ENCODE results near the gene RAB12. TPM values are rescaled to one million over a fixed set of nuclear protein-coding genes. Genes with fewer than 3 reads are reported as not detected.

Gene RAB12
- total RNA-seq, 4 donors from 2014 or later: 32.4 to 74.7 (median 41.3) TPM

DNA sequence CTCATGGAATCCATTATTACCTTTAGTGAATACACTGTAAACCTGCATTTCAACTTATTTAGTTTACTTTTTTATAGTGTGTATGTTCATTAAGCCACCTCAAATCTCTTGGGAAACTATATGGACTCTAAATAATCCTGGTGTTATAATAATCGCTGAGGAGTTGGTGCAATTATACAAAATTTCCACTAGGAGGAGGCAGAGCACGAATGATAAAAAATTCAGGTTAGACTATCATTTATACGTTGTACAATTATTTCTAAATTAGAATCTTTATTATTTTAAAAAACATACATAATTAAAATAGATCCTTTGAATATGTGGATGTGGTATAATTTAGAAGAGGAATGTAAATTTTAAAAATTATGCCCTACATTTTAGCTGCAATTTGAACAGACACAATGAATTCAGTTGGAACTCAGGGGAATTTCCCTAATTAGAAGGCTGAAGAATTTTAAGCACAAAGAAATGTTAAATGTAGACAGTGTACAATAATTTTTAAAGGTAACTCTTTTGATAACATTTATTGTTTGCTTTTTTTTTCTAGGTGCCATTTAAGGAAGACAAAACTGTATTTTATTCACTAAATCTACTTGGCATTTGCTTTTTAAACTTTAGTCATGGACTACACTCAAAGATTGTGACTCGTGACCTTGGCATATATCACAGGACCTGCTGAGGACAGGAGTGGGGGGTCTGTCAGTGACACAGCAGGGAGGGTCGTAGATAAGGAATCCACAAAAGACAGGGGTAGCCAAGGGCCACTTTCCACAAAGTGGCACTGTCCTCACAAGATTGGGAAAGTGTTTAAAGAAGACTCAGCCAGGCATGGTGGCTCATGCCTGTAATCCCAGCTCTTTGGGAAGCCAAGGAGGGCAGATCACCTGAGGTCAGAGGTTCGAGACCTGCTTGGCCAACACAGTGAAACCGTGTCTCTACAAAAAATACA, 45.5 kb downstream of the RAB12 start:
- ATAC-seq (ENCODE audit: low FRiP score): no peak
- TF ChIP-seq, protein P1, sequence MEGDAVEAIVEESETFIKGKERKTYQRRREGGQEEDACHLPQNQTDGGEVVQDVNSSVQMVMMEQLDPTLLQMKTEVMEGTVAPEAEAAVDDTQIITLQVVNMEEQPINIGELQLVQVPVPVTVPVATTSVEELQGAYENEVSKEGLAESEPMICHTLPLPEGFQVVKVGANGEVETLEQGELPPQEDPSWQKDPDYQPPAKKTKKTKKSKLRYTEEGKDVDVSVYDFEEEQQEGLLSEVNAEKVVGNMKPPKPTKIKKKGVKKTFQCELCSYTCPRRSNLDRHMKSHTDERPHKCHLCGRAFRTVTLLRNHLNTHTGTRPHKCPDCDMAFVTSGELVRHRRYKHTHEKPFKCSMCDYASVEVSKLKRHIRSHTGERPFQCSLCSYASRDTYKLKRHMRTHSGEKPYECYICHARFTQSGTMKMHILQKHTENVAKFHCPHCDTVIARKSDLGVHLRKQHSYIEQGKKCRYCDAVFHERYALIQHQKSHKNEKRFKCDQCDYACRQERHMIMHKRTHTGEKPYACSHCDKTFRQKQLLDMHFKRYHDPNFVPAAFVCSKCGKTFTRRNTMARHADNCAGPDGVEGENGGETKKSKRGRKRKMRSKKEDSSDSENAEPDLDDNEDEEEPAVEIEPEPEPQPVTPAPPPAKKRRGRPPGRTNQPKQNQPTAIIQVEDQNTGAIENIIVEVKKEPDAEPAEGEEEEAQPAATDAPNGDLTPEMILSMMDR (IDR thresholded peaks at IDR 0.05): peak in 1 of 3 donors; percentile 8

GRCh38 chr18:8656232-8656631, 47.0 kb downstream of the RAB12 start:
- DNase-seq (ENCODE audit: low spot score) (no peak), ATAC-seq (ENCODE audit: low FRiP score) (no peak)
- TF ChIP-seq, protein P1 (IDR thresholded peaks at IDR 0.05): no peak

More for the DNA sequence above, 45.5 kb downstream of the RAB12 start:
- DNase-seq (ENCODE audit: low spot score): no peak

DNA sequence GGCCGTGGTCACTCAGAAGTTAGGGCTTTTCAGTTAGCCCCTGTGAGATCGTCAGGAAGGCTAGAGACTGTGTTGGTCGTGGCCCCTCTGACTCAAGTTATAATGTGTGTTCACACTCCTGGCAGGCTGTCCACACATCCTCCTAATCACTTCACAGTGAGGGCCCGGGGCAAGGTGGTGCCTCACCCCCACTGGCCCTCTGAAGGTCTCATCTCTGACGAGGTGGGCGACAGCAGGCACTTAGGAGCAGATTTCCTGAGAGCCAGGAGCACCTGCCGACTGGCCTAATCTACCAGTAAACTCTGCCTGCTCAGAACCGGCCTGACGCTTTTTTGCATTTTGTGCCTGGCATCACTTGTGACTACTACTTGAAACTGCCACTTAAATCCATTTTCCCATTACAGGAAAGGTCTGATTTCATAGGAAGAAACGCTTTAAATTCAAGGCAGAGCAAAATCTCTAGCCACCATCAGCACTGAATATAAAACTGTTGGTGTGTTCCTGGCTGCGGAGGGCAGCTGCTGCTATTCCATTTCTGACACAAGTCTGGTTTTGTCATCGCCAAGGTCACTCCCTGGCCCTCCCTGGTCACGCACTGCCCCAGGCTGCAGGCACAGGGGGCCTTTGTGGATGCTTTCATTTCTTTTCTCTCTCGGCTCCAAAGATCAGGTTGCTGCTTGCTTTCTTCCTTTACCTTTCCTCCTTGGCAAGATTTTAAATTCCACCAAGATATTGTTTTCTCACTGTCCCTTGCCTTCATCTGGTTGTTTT, 48.0 kb downstream of the RAB12 start:
- no peak for ATAC-seq (ENCODE audit: low FRiP score)
- TF ChIP-seq, protein P1 (IDR thresholded peaks at IDR 0.05): no peak
- no peak for DNase-seq (ENCODE audit: low spot score)

GRCh38 chr18:8657873-8658470, 48.7 kb downstream of the RAB12 start:
- ATAC-seq (ENCODE audit: low FRiP score): no peak
- TF ChIP-seq, protein P1 (IDR thresholded peaks at IDR 0.05): no peak
- no peak for DNase-seq (ENCODE audit: low spot score)

GRCh38 chr18:8658858-8659485, 49.7 kb downstream of the RAB12 start:
- TF ChIP-seq, protein P1 (IDR thresholded peaks at IDR 0.05): no peak
- ATAC-seq (ENCODE audit: low FRiP score) (no peak), DNase-seq (ENCODE audit: low spot score) (no peak)

- ATAC-seq (ENCODE audit: low FRiP score): no peak
- no peak for DNase-seq (ENCODE audit: low spot score)
- TF ChIP-seq, protein P1 (IDR thresholded peaks at IDR 0.05): no peak
These were observed 50.5 kb downstream of the RAB12 start for GRCh38 chr18:8659609-8660242.
